ENCODE results near the gene GSTK1.
"Not testable (repeated sequence)": the region's sequence is repeated elsewhere in the genome, so short reads cannot be mapped to it uniquely, and the experiment has no call there.

The GSTK1 gene

DNA sequence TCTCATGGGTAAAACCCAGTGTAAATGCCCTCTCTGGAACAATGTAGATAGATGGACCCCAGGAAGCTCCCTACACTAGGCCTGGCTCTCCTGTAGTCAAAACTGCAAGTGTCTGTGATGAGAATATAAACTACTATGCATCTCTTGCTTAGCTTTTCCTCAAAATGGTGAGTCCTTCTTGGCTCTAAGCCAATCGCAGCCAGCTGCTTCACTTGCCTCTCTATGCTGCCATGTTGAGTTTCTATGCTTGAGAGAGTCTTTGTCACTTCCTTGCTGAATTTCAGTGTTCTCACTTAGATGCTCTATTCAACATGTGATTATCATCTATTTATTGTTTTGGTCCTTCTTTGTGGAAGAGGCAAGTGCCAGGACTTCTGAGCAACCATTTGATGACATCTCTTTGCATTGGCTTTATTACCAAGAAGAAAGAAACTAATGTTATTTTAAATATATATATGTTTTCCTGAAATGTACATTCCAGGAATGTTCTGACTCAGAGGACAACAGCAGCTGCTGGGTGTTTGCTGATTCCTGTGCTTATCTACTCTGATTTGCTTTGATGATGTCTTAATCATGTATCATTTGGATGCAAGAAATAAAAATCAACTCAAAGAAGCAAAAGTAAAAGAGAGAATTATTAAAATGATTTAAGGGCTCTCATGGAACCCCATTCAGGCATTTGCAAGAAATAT, 24.8 kb upstream of the GSTK1 start:
- DNase-seq (ENCODE audit: low read depth): no peak

DNA sequence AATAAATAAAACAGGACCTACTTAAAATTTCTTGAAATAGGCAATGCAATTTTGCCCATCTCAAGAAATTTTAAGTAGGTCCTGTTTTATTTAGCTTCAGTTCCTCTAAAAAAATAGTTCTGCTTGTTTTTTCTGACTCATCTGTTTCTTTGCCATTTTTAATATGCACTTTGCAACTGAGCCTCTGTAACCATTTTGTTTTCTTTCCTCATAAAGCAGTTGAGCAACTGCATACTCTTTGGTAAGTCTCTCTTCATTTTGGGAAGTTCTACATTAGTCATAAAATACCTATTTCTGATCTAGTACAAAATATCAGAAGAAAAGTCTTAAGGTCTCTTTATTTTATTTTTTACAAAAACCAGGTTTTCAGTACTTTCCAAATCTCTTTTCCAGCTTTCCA, 23.4 kb upstream of the GSTK1 start:
- DNase-seq (ENCODE audit: low read depth): no peak

DNA sequence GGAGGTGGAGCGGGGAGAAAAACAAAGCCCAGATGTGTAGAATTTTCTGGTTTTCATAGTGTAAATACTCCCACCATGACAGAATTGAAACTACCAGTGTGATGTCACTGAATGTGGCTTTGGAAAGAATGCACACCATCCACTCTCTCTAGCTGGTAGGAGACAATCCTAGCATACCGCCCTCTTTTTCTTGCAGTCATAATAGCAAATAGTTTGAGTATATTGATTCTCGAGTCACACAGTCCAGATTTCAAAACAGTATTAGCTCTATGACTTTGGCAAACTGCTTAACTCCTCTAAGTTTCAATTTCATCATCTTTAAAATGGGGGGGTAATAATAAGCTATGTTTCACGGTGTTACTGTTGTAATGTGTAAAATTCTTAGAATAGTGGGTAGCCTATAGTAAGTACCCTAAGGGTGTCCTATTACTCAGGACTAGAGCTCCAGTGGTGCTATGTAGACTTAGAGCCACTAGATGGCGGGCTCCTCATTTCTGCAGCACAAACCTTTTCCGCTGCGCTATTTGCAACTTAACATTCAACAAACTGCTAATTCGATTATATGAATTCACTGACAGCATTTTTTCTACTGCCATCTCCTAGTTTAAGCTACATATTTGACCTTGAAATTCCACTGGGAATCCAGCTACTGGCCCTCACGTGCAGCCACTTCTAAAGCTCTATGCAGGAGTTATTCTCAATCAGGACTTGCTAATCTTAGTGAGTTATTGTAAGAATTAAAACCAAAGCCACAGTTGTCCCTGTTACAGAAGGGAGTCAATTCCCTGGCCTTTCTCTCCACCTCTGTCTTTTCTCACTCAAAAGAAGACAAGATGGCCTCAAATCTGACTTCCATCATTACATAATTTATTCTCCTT, 22.7 kb upstream of the GSTK1 start:
- peak; percentile 51 for DNase-seq (ENCODE audit: low read depth)

- no peak for DNase-seq (ENCODE audit: low read depth)
These were observed 20.9 kb upstream of the GSTK1 start for GRCh38 chr7:143242306-143242705.

DNA sequence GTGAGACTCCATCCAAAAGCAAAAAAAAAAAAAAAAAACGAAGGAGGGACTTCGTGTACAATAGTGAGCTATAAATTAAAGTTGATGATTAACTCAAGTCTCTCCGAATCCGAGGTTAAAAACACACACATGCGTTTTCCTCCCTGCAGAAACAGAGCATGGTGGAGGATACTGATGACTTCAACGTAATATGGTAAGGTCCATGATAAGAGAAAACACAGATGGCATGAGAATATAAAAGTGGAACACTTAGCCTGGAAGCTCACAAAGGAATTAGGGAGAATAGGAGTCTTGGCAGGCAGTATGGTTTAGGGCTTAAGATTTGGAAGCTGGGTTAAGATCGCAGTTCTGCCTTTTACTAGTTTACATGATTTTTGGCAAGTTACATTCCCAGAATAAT, 20.1 kb upstream of the GSTK1 start:
- DNase-seq (ENCODE audit: low read depth): no peak

DNA sequence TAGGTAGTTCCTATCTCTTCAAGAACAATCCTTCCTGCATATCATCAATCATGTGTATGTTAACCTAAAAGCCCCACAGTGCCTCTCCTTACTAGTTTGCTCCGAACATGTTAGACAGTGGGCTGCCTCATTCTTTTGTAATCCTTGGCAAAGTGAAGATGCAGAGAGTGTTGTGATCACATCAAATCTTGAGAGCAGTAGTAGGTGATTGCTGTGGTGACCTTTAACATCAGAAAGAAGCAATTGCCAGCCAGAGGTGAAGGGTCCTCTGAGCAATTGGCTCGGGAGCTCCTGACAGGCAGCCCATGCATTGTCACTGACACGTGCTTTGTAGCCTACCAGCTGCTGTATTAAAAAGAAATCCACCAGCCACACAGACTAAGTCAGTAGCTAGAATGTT, 19.6 kb upstream of the GSTK1 start:
- DNase-seq (ENCODE audit: low read depth): no peak

GRCh38 chr7:143244321-143244720, 18.9 kb upstream of the GSTK1 start:
- DNase-seq (ENCODE audit: low read depth): no peak

- DNase-seq (ENCODE audit: low read depth): no peak
These were observed 18.1 kb upstream of the GSTK1 start for GRCh38 chr7:143245123-143245522.

- no peak for DNase-seq (ENCODE audit: low read depth)
These were observed 15.9 kb upstream of the GSTK1 start for GRCh38 chr7:143247372-143247771.

GRCh38 chr7:143248761-143249354, 14.4 kb upstream of the GSTK1 start:
- DNase-seq (ENCODE audit: low read depth): no peak

DNA sequence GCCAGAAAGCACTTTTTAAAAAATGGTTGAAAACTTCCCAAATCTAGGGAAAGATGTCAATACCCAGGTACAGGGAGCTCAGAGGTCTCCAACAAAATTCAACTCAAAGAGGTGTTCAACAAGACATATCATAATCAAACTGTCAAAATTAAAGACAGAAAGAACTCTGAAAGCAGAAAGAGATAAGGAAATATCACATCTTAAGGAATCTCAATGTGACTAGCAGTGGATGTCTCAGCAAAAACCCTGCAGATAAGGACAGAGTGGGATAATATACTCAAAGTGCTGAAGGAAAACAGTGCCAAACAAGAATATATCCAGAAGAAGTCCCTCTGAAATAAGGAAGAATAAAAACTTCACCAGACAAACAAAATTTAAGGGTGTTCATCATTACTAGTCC, 13.0 kb upstream of the GSTK1 start:
- DNase-seq (ENCODE audit: low read depth): no peak

DNA sequence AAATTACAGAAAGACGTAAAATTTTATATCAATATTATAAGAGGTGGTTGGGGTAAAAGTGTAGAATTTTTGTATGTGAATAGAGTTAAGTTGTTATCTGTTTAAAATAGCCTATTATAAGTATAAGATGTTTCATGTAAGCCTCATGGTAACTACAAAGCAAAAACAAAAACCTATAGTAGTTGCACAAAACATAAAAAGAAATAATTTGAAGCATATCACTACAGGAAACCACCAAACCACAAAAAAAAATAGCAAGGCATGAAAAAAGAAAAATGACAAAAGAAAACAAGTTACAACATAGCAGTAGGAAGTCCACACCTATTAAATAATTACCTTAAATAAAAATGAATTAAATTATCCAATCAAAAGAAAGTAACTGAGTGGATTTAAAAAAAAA, 12.4 kb upstream of the GSTK1 start:
- no peak for DNase-seq (ENCODE audit: low read depth)

- no peak for DNase-seq (ENCODE audit: low read depth)
These were observed 11.2 kb upstream of the GSTK1 start for GRCh38 chr7:143252006-143252405.

DNA sequence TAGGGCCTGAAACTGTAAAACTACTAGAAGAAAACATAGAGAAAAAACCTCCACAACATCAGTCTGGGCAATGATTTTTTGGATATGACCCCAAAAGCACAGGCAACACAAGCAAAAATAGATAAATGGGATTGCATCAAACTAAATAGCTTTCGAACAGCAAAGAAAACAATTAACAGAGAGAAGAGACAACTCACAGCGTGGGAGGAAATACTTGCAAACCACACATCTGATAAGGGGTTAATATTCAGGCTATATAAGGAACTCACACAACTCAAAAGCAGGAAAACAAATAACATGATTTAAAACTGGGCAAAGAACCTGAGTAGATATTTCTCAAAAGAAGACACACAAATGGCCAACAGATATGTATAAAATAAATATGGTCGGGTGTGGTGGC, 7.7 kb upstream of the GSTK1 start:
- DNase-seq (ENCODE audit: low read depth): no peak

DNA sequence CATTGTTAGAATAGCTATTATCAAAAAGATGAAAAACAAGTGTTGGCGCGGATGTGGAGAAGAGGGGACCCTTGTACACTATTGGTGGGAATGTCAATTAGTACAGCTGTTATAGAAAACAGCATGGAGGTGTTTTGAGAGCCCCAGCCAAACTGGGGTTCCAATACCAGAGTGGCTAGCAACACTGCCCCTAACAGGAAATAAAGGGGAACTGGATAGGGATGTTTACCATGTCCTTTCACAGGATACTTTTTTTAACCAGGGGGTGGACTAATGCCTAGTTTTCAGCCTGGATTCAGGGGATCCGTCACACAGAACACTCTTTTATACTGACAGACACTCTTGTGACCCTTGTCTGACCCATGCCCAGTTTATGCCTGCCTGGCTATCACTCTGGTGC, 6.9 kb upstream of the GSTK1 start:
- no peak for DNase-seq (ENCODE audit: low read depth)

GRCh38 chr7:143256932-143257331, 6.3 kb upstream of the GSTK1 start:
- no peak for DNase-seq (ENCODE audit: low read depth)

- no peak for DNase-seq (ENCODE audit: low read depth)
These were observed 5.7 kb upstream of the GSTK1 start for GRCh38 chr7:143257501-143257900.

GRCh38 chr7:143258831-143259230, 4.4 kb upstream of the GSTK1 start:
- DNase-seq (ENCODE audit: low read depth): no peak

DNA sequence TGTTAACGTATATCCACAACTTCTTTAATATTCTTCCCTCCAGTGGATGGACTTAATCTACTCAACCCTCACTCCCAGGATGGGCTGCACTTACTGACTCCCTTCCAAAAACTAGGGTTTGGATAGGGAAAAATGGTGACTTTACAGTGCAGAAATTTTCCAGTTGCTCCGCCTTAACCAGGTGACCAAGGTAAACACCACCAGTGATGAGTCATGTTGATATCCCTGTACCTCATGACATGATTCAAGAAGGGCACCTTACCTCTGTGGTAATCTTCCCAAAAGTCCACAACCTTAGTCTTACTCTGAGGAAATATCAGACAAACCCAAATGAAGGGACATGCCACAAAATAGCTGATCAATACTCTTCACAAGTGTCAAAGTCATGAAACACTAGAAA, 3.5 kb upstream of the GSTK1 start:
- DNase-seq (ENCODE audit: low read depth): no peak

DNA sequence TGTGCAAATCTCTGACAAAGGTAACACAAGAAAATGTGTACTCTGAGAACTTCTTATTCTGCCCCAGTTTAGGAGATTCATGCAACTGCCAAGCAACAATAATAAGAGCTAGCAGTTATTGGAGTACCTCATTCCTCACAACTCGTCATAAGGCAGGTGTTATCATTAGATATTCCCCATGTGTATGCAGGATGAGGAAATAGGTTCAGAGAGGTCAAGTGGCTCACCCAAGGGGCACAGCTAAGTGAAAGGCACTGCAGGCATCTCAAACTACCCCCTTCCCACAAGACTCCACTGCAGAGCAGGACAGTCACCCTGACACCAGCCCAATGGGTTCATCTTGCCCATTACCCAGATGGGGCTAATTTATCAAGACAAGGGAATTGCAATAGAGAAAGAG, 1.3 kb upstream of the GSTK1 start:
- no peak for DNase-seq (ENCODE audit: low read depth)

DNA sequence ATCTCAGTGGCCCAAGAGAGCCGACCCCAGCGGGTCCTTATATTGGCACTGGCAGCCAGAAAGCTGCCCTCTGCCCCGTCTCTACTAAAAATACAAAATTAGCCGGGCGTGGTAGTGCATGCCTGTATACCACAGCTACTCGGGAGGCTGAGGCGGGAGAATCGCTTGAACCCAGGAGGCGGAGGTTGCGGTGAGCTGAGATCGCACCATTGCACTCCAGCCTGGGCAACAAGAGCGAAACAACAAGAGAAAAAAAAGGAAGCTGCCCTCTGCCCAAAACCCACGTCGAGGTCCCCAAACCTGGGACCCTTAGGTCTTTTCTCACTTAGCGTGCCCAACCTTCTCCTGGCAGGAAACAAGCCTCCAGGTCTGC, 941 bp downstream of the GSTK1 start:
- DNase-seq (ENCODE audit: low read depth): not testable (repeated sequence)

GRCh38 chr7:143265017-143265693, 1.9 kb downstream of the GSTK1 start:
- DNase-seq (ENCODE audit: low read depth): no peak

GRCh38 chr7:143269251-143269650, 6.0 kb downstream of the GSTK1 start:
- DNase-seq (ENCODE audit: low read depth): no peak

All from GM04504 (cell line).